Neural cell (in vitro differentiated cells): ENCODE data around the gene AGTR1. TPM values are rescaled to one million over a fixed set of nuclear protein-coding genes. Genes with fewer than 3 reads are reported as not detected.

ENCODE experiments used
- H2AFZ ChIP-seq: fragments of 200-600, 300-800 bp; sonication (generic), shearing (Covaris generic); 2 replicates; pipeline ENCODE4 v1.6.0; 2014; ENCODE audit warnings: low read depth, mild to moderate bottlenecking, antibody characterized with exemption, low read length, moderate library complexity
- H3F3A ChIP-seq: fragments of 200-600 bp; shearing (Covaris generic); 2 replicates; pipeline ENCODE4 v1.6.1; 2016; ENCODE audit warnings: mild to moderate bottlenecking, moderate library complexity, mixed read lengths, antibody characterized with exemption, low read length; ENCODE audit not compliant: insufficient read depth, poor library complexity, severe bottlenecking
- H3K27ac ChIP-seq: fragments of 200-600, 300-800 bp; sonication (generic), shearing (Covaris generic); 2 replicates; pipeline ENCODE4 v1.5.1; 2014; ENCODE audit warnings: mild to moderate bottlenecking, low read length, moderate library complexity
- H3K27me3 ChIP-seq: fragments of 300-800, 200-600 bp; sonication (generic), shearing (Covaris generic); 2 replicates; pipeline ENCODE4 v1.6.0; 2014; ENCODE audit warnings: mild to moderate bottlenecking, low read depth, low read length, moderate library complexity; ENCODE audit not compliant: insufficient read depth
- H3K36me3 ChIP-seq: fragments of 300-800, 200-600 bp; sonication (generic), shearing (Covaris generic); 2 replicates; pipeline ENCODE4 v1.5.1; 2014; ENCODE audit warnings: mild to moderate bottlenecking, antibody characterized with exemption, low read length, moderate library complexity; ENCODE audit not compliant: insufficient read depth
- H3K4me2 ChIP-seq: fragments of 300-800, 200-600 bp; sonication (generic), shearing (Covaris generic); 2 replicates; pipeline ENCODE4 v1.6.0; 2014; ENCODE audit warnings: mild to moderate bottlenecking, low read length
- H3K4me3 ChIP-seq: fragments of 300-800, 200-600 bp; sonication (generic), shearing (Covaris generic); 2 replicates; pipeline ENCODE4 v1.5.1; 2014; ENCODE audit warnings: mild to moderate bottlenecking, low read length, moderate library complexity
- H3K79me2 ChIP-seq: fragments of 200-600 bp; shearing (Covaris generic); replicated peaks from 2 replicates; pipeline ENCODE4 v1.6.0; 2014; ENCODE audit warnings: mild to moderate bottlenecking, low read length, moderate library complexity; ENCODE audit not compliant: insufficient read depth
- H3K9ac ChIP-seq: fragments of 300-800, 200-600 bp; sonication (generic), shearing (Covaris generic); 2 replicates; pipeline ENCODE4 v1.6.1; 2016; ENCODE audit warnings: mild to moderate bottlenecking, low read length, mixed read lengths
- H3K9me2 ChIP-seq: fragments of 200-600 bp; shearing (Covaris generic); 2 replicates; pipeline ENCODE4 v1.6.1; 2016; ENCODE audit warnings: mild to moderate bottlenecking, low read length, mixed read lengths; ENCODE audit not compliant: insufficient read depth
- H3K9me3 ChIP-seq: fragments of 200-600, 300-800 bp; sonication (generic), shearing (Covaris generic); 2 replicates; pipeline ENCODE4 v1.6.1; 2016; ENCODE audit warnings: mild to moderate bottlenecking, mixed run types, low read length, moderate library complexity, mixed read lengths
- H4K20me1 ChIP-seq: fragments of 200-600 bp; shearing (Covaris generic); 2 replicates; pipeline ENCODE4 v1.6.1; 2016; ENCODE audit warnings: mild to moderate bottlenecking, mixed run types; ENCODE audit not compliant: insufficient read depth
- EP300 ChIP-seq: fragments of 450-650 bp; conservative IDR thresholded peaks from 2 replicates; pipeline ENCODE4 v1.6.1; 2014; ENCODE audit warnings: antibody characterized with exemption, mild to moderate bottlenecking, moderate library complexity; ENCODE audit not compliant: poor library complexity, severe bottlenecking
- EZH2 ChIP-seq: fragments of 200-600, 300-800 bp; shearing (Covaris generic), sonication (generic); IDR thresholded peaks from 2 replicates; pipeline ENCODE4 v1.6.1; 2014; ENCODE audit warnings: antibody characterized with exemption, low read length, borderline replicate concordance, mild to moderate bottlenecking; ENCODE audit not compliant: insufficient read depth, poor library complexity, severe bottlenecking
- MXI1 ChIP-seq: fragments of 450-650 bp; conservative IDR thresholded peaks from 2 replicates; pipeline ENCODE4 v1.6.1; 2014; ENCODE audit warnings: antibody characterized with exemption, mild to moderate bottlenecking; ENCODE audit not compliant: poor library complexity, severe bottlenecking
- POLR2AphosphoS5 ChIP-seq: IDR thresholded peaks from 2 replicates; pipeline ENCODE4 v1.6.1; 2012
- RAD21 ChIP-seq: fragments of 450-650 bp; conservative IDR thresholded peaks from 2 replicates; pipeline ENCODE4 v1.6.1; 2014; ENCODE audit warnings: antibody characterized with exemption, mild to moderate bottlenecking, moderate library complexity
- SMC3 ChIP-seq: fragments of 450-650 bp; conservative IDR thresholded peaks from 2 replicates; pipeline ENCODE4 v1.6.1; 2014; ENCODE audit warnings: antibody characterized with exemption, mild to moderate bottlenecking, moderate library complexity; ENCODE audit not compliant: poor library complexity
- TAF1 ChIP-seq: IDR thresholded peaks from 2 replicates; pipeline ENCODE4 v1.6.1; 2012; ENCODE audit warnings: low read depth
- polyA plus RNA-seq: library from polyadenylated mRNA; depleted of rRNA; stranded (reverse); fragments of >200 nt; gene quantifications from 2 replicates; pipeline ENCODE4 v1.2.3, GENCODE V29; 2014
- TF ChIP-seq, protein P1 (sequence below): fragments of 450-650 bp; IDR thresholded peaks from 2 replicates; pipeline ENCODE4 v1.5.1; 2014; ENCODE audit warnings: antibody characterized with exemption, mild to moderate bottlenecking, moderate library complexity; ENCODE audit not compliant: poor library complexity, severe bottlenecking
- TF ChIP-seq, protein P2 (sequence below): IDR thresholded peaks from 2 replicates; pipeline ENCODE4 v1.6.1; 2012; ENCODE audit warnings: borderline replicate concordance

Gene AGTR1
- polyA plus RNA-seq, 1 donor from 2014 or later, result 1.3 TPM

DNA sequence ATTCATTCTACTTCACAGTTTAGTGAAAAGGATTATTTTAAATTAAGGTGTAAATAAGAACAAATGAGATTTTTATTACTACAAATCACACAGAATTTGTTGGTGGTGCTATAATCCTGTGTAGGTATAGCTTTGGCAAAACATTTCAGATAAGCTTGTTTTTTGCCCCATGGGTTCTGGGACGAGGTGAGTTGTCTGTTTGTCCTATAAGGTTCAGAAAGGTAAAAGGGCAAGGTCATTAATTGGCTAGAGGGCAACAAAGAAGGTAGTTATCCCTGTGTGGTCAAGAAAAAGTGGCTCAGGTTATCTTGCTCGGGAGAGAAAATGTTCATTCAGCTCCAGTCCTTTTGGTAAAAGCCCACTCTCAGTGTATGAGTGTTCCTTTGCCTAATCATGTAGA, 23.2 kb downstream of the AGTR1 start:
- no peaks in the 10 kb centered on the region for H3K27me3 ChIP-seq
- no peak overlapping the region for H3K27ac ChIP-seq
- no peak overlapping the region for H3K4me2 ChIP-seq
- H4K20me1 ChIP-seq, result no peaks in the 10 kb centered on the region
- TF ChIP-seq, protein P1, sequence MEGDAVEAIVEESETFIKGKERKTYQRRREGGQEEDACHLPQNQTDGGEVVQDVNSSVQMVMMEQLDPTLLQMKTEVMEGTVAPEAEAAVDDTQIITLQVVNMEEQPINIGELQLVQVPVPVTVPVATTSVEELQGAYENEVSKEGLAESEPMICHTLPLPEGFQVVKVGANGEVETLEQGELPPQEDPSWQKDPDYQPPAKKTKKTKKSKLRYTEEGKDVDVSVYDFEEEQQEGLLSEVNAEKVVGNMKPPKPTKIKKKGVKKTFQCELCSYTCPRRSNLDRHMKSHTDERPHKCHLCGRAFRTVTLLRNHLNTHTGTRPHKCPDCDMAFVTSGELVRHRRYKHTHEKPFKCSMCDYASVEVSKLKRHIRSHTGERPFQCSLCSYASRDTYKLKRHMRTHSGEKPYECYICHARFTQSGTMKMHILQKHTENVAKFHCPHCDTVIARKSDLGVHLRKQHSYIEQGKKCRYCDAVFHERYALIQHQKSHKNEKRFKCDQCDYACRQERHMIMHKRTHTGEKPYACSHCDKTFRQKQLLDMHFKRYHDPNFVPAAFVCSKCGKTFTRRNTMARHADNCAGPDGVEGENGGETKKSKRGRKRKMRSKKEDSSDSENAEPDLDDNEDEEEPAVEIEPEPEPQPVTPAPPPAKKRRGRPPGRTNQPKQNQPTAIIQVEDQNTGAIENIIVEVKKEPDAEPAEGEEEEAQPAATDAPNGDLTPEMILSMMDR, result no peak
- TF ChIP-seq, protein P2, sequence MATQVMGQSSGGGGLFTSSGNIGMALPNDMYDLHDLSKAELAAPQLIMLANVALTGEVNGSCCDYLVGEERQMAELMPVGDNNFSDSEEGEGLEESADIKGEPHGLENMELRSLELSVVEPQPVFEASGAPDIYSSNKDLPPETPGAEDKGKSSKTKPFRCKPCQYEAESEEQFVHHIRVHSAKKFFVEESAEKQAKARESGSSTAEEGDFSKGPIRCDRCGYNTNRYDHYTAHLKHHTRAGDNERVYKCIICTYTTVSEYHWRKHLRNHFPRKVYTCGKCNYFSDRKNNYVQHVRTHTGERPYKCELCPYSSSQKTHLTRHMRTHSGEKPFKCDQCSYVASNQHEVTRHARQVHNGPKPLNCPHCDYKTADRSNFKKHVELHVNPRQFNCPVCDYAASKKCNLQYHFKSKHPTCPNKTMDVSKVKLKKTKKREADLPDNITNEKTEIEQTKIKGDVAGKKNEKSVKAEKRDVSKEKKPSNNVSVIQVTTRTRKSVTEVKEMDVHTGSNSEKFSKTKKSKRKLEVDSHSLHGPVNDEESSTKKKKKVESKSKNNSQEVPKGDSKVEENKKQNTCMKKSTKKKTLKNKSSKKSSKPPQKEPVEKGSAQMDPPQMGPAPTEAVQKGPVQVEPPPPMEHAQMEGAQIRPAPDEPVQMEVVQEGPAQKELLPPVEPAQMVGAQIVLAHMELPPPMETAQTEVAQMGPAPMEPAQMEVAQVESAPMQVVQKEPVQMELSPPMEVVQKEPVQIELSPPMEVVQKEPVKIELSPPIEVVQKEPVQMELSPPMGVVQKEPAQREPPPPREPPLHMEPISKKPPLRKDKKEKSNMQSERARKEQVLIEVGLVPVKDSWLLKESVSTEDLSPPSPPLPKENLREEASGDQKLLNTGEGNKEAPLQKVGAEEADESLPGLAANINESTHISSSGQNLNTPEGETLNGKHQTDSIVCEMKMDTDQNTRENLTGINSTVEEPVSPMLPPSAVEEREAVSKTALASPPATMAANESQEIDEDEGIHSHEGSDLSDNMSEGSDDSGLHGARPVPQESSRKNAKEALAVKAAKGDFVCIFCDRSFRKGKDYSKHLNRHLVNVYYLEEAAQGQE, result no peak
- TF ChIP-seq MXI1 (no peak), EZH2 (no peak), TAF1 (no peak), POLR2AphosphoS5 (no peak), RAD21 (no peak), SMC3 (no peak), EP300 (no peak)
- no peaks in the 10 kb centered on the region for H3K9me3 ChIP-seq
- H3K4me3 ChIP-seq, result no peak overlapping the region
- H2AFZ ChIP-seq, result no peak overlapping the region
- H3K36me3 ChIP-seq, result no peaks in the 10 kb centered on the region
- H3K9ac ChIP-seq, result no peak overlapping the region
- no peaks in the 10 kb centered on the region for H3F3A ChIP-seq
- no peaks in the 10 kb centered on the region for H3K79me2 ChIP-seq
- no peaks in the 10 kb centered on the region for H3K9me2 ChIP-seq

DNA sequence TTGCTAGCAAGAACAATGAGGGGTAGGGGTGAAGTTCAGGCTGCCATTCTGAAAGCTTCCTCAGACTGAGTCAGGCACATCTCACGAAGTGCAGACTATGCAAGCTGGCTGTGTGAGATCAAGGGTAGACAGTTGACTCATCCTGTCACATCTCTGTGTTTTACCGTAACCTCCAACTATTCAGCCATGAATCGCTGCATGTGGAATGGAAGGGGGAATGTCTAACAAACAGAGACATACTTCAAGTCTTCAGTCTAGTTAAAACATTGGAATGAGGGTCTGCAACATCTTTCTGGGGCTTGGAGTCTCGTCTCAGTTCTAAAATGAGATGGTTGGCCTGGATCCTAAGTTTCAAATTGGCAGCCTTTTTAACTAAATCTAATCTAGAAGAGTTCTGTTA, 25.9 kb downstream of the AGTR1 start:
- Histone ChIP-seq H3K36me3 (no peaks in the 10 kb centered on the region), H3K9me2 (no peaks in the 10 kb centered on the region), H3K9me3 (no peaks in the 10 kb centered on the region), H3K4me2 (no peak overlapping the region), H3K4me3 (no peak overlapping the region), H3K27ac (no peak overlapping the region), H3K9ac (no peak overlapping the region), H4K20me1 (no peaks in the 10 kb centered on the region), H2AFZ (no peak overlapping the region), H3K79me2 (no peaks in the 10 kb centered on the region), H3F3A (no peaks in the 10 kb centered on the region), H3K27me3 (no peaks in the 10 kb centered on the region)
- TF ChIP-seq, protein P2, result no peak
- TF ChIP-seq, protein P1, result no peak
- TF ChIP-seq POLR2AphosphoS5, result no peak
- TF ChIP-seq MXI1, result no peak
- no peak for TF ChIP-seq EP300
- TF ChIP-seq TAF1, result no peak
- no peak for TF ChIP-seq RAD21
- no peak for TF ChIP-seq EZH2
- TF ChIP-seq SMC3, result no peak
